Measurements from ENCODE around the gene MID1.

DNA sequence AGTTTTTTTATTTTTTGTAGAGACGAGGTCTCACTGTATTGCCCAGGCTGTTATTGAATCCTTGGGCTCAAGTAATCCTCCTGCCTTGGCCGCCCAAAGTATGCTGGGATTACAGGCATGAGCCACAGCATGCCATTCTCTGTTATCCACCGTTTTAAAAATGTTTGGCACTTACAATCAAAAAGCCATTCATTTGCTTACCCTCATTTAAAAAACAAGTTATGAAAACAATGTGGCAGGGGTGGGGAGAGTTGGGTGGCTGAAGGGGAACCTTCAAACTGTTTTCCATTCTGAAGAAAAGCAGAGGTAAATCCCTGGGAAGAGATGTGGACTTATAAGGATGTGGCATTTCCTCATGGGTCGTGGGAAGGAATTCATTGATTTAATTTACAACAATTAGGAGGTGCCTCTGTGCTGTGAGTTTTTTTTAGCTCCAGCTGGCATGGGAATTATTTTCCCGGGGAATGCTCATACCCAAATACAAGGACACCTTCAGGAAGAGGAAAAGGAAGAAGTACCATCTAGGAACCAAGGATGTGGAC is 103.5 kb downstream of the MID1 start:
- TF ChIP-seq, protein P1, sequence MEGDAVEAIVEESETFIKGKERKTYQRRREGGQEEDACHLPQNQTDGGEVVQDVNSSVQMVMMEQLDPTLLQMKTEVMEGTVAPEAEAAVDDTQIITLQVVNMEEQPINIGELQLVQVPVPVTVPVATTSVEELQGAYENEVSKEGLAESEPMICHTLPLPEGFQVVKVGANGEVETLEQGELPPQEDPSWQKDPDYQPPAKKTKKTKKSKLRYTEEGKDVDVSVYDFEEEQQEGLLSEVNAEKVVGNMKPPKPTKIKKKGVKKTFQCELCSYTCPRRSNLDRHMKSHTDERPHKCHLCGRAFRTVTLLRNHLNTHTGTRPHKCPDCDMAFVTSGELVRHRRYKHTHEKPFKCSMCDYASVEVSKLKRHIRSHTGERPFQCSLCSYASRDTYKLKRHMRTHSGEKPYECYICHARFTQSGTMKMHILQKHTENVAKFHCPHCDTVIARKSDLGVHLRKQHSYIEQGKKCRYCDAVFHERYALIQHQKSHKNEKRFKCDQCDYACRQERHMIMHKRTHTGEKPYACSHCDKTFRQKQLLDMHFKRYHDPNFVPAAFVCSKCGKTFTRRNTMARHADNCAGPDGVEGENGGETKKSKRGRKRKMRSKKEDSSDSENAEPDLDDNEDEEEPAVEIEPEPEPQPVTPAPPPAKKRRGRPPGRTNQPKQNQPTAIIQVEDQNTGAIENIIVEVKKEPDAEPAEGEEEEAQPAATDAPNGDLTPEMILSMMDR (IDR thresholded peaks at IDR 0.05; ENCODE audit: insufficient read depth, low read depth, low read length) = no peak
- no peak for TF ChIP-seq EZH2 (IDR thresholded peaks at IDR 0.05; ENCODE audit: insufficient read depth, low read length)

Data from astrocyte (in vitro differentiated cells and primary cell).